ENCODE measurements around the gene NDUFA5. TPM values are rescaled to one million over a fixed set of nuclear protein-coding genes. Genes with fewer than 3 reads are reported as not detected.

Gene NDUFA5
- total RNA-seq, 1 donor from 2014 or later, result 30.1 TPM

DNA sequence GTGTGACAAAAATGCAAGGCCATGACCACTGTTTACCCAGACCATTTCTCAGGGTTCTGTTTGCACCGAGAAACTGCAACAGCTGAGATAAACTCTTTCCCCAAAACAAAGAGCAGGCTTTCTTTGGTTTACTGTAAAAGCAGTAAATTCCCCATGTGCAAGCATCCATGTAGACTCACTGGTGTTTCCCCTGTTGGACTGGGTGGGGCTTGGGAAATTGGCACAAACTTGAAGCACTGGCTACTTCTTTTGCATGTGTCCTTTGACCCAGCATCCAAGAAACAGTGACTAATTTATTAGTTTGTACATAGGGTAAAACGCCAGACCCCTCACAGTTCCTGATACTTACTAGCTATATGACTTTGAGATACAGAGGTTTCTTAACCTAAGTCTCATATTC lies 35.6 kb downstream of the NDUFA5 start:
- peak; percentile 90 for DNase-seq (ENCODE audit: low read depth)
- no peak overlapping the region for H3K4me3 ChIP-seq (ENCODE audit: low read depth, low read length)
- TF ChIP-seq CTCF (conservative IDR thresholded peaks at IDR 0.05; ENCODE audit: low read depth, low read length), result no peak

- no peak for DNase-seq (ENCODE audit: low read depth)
- no peak for TF ChIP-seq CTCF (conservative IDR thresholded peaks at IDR 0.05; ENCODE audit: low read depth, low read length)
Observed at GRCh38 chr7:123505221-123505620, 52.4 kb downstream of the NDUFA5 start.

GRCh38 chr7:123502201-123502600 lies 55.4 kb downstream of the NDUFA5 start:
- DNase-seq (ENCODE audit: low read depth), result no peak
- no peak for TF ChIP-seq CTCF (conservative IDR thresholded peaks at IDR 0.05; ENCODE audit: low read depth, low read length)
- H3K4me3 ChIP-seq (ENCODE audit: low read depth, low read length), result no peak overlapping the region

More at GRCh38 chr7:123505221-123505620, 52.4 kb downstream of the NDUFA5 start:
- no peak overlapping the region for H3K4me3 ChIP-seq (ENCODE audit: low read depth, low read length)

GRCh38 chr7:123500878-123501489 lies 56.6 kb downstream of the NDUFA5 start:
- DNase-seq (ENCODE audit: low read depth), result no peak
- no peak for TF ChIP-seq CTCF (conservative IDR thresholded peaks at IDR 0.05; ENCODE audit: low read depth, low read length)
- no peak overlapping the region for H3K4me3 ChIP-seq (ENCODE audit: low read depth, low read length)

GRCh38 chr7:123499211-123499970 lies 58.2 kb downstream of the NDUFA5 start:
- DNase-seq (ENCODE audit: low read depth), result no peak
- H3K4me3 ChIP-seq (ENCODE audit: low read depth, low read length), result no peak overlapping the region
- no peak for TF ChIP-seq CTCF (conservative IDR thresholded peaks at IDR 0.05; ENCODE audit: low read depth, low read length)

DNA sequence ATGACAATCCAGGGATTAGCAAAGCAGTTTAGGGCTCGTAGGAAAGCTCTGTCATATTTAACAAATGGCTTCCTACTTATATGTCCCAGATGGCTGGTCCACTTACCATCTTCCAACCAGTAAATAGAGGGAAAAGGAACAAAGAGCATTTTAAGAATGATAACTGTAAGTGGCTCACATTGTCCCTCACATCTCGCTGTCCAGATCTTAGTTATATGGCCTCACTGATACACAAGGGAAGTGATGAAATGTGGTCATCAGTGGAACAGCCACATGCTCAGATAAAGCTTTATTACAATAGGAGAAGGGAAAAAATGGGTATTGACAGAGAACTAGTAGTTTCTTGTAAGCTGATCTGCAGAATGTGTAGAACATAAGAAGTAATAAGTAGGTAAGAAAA lies 59.0 kb downstream of the NDUFA5 start:
- no peak for TF ChIP-seq CTCF (conservative IDR thresholded peaks at IDR 0.05; ENCODE audit: low read depth, low read length)

More for the DNA sequence above, 59.0 kb downstream of the NDUFA5 start:
- DNase-seq (ENCODE audit: low read depth), result no peak
- no peak overlapping the region for H3K4me3 ChIP-seq (ENCODE audit: low read depth, low read length)
